HPDE6-E6E7 (cell line): ENCODE measurements around the gene TTLL12.

Experiments used
- DNase-seq: peaks from one replicate; pipeline ENCODE4 v3.0.0; 2011; ENCODE audit warnings: missing footprints; ENCODE audit errors: extremely low spot score

The TTLL12 gene

DNA sequence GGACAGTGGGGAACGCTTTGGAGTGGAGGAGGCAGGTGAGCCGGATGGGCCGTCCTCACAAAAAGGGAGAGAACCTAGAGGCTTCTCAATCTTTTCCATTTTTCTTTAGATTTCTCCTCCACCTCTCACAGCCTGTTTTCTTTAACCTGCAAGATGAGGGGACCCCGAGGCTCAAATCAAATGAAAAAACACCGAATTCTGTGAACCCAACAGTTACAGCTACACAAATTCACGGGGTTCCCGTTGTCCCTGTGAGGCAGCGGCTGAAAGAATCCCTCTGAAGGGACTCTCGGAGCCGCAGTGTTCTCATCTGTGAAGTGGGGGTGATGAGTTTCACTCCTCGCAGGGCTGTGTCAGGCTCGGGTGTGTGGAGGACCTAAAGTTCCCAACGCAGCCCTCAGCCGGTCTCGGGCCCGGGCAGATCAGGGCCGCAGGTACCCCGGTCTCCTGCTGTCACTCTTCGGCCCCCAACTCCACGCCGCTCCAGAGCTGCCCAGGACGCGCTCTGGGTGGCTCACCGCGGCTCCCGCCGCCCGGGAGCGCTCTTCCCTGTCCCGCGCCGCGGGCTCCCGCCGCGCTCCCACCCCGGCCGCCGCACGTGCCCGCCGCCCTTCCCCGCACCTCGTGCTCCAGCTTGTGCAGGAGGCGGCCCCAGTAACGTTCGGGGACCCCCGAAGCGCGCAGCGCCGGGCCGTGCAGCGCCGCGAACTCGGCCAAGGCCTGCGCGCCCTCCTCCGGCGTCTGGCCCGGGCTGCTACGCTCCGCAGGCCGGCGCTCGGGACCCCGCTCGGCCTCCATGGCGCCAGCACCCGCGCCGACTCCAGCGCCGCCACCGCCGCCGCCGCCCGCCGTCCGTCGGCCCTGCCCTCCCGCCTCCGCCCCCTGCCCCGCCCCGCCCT is at the start of gene TTLL12:
Gene TTLL12, minus strand, starts transcription at position 863 of the 899 bp plus-strand sequence. Its CDS starts 65 bp downstream, at position 798.
- DNase-seq, result no peak

DNA sequence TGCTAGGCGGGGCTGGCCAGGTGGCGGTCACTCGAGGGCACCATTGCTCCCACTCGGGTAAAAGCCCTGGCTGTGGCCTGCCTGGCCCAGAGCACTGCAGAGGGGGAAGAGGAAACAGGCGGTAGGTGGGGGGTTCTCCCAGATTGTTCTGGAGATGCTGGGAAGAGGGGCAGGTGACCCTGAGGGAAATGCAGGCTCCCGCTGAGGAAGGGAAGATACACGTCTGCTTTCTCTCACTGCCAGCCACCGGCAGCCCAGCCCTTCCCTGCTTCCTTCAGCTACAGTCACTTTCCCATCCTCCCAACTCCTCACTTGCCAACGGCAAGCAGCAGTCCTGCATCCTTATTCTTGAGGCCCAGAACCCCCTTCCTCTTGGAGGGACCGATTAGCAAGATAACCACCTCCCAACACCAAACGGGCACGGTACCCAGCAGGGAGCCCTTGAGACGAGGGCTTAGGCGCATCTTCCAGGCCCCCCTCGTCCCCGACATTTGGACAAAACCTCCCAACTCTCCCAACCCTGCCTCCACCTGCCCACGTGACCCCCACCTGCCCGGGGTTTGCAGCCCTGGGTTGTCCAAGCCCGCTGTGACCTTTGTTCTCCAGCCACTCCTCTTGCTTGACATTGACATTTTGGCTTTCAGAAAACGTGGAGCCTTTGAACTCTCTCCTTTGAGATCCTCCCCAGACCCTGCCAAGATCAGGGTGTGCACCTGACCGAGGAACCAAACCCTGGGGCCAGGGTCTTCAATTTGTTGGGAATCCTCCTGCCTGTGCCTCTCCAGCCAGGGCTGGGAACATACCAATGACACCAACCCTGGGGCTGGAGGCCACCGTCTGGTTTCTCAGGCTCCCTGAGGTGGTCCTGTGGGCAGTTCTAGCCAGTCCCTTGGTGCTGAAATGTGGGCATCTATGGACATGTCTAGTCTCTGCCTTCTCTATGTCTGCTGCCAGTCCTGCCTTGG is 48.8 kb upstream of the TTLL12 start:
- DNase-seq, result no peak

DNA sequence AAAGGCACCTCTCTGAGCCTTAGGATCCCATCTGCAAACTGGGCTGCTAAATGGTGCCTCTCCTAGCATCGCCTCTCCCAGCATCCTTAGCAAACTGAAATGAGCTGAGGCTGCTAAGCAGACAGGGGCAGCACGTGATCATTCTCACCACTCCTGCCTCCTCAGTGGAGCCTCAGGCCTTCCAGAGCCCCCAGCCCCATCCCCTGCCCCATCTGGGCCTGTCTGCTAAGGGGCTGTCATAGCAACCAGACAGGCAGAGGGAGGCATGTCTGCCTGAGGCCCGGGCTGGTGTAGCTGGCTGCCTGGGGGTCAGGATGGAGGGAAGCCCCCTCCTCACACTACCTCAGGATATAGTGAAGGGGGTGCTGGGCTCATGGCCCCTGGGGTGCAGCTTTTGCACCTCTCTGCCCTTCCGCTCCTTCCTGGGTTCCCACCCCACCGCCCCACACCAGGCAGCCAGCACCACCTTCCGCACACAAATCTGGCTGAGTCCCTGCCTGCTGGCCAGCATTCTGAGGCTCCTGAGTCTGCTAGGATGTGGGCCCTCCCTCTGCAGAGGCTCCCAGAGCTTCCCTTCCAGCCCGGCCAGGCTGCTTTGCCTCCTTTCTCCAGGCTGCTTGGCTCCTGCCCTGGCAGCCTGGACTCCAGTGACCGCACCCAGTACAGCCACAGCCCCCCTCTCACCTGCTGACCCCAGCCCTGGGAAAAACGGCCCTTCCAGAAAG is 47.5 kb upstream of the TTLL12 start:
- no peak for DNase-seq

DNA sequence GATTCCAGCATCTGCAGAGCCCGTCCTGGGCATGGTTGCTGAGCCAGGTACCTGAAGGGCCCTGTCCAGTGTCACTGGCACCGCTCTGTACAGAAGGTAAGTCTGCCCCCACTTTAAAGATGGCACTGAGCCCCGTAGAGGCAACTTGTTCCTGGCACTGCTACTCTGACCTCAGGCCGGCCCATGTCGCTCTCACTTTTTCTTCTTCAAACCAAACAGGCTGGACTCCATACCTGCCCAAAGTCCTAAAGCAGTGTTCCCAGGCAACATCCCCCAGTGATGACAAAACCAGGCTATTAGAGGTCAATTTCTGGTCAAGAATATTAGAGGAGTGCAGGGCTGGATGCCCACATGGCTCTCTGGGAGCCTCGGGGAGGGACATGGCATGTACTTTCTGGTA is 46.6 kb upstream of the TTLL12 start:
- DNase-seq, result no peak

DNA sequence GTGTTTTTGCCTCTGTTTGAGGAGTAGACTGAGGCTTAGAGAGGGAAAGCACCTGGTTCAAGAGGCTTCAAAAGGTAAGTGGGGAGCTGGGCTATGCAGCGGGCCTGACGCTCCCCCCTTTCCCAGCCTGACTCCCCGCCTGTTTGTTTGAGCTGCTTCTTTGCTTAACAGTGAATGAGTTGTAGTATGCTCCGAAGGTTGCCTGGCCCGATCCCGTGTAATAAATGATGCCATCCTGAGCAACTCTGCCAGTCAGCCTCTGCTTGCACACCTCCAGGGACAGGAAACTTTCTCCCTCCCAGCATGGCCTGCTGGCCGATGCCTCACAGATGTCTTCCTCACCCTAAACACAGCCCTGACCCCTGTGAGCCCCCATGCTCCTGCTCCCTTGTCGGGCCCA is 45.5 kb upstream of the TTLL12 start:
- DNase-seq, result no peak

DNA sequence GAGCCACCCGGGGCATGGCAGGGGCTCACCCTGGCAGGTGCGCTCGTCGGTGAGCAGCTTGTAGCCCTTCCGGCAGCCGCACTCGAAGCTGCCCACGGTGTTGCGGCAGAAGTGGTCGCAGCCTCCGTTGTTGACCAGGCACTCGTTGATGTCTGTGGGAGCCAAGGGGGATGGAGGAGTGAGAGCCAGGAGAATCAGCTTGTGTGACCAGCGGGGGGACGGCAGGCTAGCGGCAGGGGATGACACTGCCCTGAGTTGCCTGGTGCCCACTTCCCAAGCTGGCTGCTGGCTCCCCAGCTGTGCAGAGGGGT is 44.7 kb upstream of the TTLL12 start:
- no peak for DNase-seq

DNA sequence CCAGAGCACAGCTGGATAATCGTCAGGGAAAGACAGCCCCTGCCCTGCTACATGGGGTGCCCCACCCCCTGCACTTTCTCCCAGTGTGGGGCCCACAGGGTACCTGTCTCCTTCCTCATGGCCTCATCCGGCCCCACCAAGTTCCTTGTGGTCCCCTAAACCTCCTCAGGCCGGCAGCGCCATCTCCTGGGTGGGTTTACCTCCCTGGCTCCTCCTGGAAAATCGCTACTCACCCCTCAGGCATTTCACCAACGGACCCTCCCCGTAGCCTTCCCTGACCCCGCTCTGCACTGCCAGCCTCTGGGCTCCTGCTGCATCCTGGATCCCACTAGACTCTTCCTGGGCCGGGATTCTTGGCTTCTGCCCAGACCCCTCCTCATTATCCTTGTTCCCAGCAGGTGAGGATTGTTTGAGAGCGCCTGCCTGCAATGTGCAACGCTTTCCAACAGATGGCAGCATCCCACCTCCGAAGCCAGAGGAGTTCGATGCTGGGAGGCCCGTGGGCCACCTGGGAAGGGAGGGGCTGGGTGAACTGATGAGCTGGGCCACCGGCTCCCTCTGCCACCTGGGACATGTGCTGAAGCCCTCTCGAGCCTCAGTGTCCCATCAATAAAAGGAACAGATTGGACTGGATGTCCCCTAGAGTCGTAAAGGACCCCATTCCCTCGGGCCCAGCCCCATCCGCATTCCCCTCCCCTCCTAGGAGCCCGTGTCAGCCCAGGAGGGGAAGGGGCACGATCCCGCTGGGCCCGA is 44.2 kb upstream of the TTLL12 start:
- peak; percentile 48 for DNase-seq

DNA sequence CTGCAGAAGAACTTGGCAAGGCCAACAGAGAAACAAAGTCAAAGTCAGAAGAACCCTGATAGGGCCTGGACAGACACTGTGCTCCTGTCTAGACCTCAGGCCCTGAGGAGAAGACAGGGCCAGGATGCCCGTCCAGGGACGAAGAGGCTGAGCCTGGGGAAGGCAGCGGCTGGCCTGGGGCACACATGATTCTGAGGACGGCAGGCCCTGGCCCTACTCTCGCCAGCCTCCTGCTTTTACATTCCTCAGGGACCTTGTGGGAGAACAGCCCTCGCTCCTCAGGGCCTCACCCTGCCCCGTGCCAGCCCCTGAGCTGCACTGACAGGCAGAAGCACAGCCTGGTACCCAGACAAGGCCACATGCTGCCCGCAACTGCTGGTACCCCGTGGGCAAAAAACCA is 43.6 kb upstream of the TTLL12 start:
- no peak for DNase-seq

DNA sequence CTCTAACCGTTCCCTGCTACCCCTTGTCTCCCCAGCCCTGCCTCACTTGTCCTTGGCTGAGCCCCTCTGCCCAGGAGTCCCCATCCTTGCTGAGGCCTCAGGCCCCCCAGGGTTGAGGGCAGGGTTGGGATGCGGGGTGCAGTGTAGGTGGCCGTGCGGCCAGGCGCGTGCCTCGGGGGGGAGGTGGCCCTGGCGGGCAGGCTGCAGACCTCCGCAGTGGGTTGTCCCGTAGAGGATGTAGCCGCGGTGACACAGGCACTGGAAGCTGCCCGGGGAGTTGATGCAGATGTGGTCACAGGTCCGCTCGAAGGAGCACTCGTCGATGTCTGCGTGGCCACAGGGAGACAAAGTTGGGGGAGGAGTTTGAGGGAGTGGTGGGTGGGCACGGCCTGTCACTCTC is 41.9 kb upstream of the TTLL12 start:
- DNase-seq, result no peak

DNA sequence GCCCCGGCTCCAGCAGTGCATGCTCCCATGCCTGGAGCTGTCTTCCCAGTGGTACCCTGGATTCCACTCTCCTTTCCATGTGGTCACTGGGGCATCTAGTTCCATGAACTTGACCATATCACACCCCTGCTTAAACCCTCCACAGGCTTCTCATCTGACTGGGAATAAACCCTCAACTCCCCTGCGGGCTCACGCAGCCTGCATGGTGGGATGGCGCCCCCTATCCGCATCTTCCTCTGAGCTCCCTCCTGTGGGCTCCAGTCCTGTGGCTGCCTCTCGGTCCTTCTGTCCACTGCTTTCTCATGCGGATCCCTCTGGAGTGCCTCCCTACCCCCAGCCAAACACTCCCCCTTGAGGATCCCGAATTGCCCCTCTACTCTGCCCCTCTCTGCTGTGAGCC is 41.4 kb upstream of the TTLL12 start:
- no peak for DNase-seq

DNA sequence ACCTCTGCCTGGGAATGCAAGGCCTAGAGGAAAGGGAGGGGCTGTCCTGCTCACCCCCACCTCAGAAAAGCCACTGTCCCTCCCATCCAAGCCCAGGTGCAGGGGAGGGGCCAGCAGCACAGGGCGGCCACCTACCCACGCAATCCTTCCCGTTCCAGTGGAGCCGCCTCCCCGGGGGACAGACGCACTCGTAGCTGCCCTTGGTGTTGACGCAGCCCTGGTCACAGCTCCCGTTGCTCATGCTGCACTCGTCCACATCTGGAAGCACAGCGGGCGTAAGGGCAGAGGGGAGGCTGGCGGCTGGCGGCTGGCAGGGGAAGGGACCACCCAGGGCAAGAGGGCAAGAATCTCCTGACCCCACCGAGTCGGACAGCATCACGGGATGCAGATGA is 40.3 kb upstream of the TTLL12 start:
- DNase-seq, result no peak

DNA sequence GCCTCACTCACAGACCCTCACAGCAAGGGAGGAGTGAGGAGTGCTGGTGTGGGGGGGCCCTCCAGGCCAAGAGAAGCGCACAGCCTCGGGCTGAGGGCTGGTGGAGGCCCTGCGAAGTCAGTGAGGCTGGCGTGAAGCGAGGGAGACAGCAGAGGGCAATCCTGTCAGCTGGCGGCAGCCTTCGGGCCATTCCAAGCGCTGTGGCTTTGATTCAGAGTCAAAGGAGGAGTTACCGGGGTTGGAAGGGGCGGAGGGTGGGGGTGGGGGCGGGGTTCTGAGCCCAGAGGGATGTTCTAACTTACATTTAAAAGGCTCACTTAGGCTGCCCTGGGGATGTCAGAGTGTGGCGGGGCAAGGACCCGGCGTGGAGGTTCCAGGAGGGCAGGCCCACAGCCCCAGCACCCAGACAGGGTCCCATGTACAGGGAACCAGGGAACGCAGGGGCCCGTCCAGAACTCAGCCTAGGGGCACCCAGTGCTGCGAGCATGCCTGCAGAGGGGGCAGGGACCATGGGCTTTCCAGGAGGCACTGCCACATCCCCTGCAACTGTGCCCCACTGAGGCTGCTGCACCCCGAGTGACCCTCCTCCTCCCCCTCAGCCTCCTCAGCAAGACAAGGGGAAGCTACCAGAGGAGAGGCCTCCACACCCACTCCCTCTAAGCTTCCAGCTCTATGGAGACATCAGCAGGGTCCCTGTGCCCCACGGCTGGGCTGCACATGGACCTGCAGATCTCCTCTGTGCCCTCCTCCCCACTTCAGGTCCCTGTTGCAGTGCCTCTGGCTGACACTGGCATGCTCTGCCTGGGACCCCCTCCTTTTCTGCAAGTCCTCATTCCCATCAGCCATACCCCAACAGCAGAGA is 39.7 kb upstream of the TTLL12 start:
- no peak for DNase-seq

DNA sequence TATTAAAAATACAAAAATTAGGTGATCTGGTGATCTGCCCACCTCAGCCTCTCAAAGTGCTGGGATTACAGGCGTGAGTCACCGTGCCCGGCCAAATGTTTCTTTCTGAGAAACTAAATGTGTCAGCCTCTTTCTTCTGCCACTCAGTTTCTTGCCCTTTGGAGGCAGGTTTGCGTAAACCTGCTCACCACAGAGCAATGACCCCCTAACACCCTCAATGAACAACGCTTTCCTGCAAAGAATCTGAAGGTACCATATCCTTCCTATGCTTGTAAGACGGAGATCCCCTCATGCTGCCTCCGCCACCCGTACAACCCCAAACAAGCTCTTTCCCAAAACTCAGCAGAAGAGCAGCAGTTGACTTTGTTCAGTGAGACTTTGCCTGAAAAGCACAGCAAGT is 38.7 kb upstream of the TTLL12 start:
- DNase-seq, result no peak

DNA sequence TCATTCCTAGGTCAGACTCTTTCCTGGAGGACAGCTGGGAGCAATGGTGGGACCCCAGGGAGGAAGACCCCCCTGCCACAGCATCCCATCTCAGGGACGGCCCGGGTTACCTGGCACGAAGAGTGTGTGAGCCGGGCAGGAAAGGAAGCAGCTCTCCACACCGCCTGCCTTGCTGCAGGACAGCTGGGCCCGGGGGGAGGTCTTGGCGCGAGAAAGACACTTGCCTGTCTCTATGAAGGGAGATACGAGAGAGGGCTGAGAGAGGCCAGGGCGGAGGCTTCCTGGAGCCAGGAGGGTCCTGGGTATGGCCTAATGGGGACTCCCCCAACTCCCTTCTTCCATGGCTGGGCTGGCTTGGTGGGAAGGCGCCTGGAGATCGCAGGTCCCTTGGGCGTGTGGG is 36.1 kb upstream of the TTLL12 start:
- DNase-seq, result no peak

DNA sequence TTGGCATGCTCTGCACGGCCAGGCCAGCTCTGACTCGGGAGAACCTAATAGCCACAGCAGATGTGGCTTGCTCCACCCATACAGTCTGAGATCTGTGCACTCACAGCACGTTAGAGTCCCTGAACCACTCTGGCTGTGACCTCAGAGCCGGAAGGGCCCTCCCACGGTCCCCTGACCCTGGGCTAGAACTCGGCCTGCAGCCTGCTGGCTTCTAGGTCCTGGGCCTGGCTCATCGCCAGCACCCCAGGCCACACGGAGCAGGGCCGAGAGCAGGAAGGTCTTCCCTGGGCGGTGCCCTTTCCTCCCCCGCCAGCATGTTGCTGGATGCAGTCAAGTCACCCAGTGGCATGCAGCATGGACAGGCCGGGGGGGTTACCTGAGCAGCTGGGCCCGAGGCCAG is 35.3 kb upstream of the TTLL12 start:
- no peak for DNase-seq

DNA sequence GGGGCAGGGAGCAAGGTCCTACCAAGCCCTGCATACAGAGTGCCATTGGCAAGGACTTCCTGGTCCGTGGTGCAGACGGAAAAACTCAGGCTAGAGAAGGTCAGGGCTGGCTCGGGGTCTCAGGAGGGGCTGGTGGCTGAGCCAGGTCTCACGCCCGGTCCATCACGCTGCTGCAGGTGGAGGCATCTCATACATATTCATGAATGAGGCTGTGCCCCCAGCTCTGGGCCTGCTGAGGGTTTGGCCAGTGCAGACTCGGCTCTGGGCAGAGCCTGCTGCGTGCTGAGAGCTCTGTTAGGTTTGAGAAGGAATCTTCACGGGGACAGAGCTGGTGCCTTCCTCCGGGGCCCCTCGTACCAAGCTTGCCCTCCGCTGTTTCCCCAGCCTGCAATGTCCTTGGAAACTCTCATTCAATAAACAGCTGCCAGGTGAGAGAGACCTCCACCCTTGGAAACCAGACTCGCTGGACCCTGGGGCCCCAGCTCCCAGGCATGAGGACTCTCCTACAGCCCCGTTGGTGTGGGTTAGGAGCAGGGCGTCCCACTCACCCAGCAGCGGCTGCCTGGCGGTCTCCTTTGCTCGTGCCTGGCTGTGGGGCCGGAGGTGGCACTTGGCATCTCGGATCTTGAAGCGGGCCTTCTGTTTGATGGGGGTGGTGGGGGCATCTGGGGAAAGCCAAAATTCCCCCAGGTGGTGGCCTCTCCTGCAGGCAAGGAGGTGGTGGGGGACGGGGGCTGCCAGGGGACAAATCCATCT is 33.9 kb upstream of the TTLL12 start:
- DNase-seq, result no peak

DNA sequence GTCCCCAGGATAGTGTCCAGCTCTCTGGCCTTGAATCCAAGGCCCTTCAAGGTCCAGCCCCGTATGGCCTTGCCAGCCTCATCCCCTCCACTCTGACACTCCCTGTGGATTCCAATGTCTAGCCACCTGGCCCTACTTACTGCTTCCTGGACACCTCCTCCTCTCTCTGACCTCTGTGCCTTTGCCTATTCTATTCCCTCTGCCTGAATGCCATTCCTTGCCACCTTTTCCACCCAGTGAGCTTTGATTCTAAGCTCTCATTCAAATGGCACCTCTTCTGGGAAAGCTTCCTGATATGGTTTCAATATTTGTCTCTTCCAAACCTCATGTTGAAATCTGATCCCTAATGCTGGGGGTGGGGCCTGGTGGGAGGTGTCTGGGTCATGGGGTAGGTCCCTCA is 31.9 kb upstream of the TTLL12 start:
- no peak for DNase-seq

DNA sequence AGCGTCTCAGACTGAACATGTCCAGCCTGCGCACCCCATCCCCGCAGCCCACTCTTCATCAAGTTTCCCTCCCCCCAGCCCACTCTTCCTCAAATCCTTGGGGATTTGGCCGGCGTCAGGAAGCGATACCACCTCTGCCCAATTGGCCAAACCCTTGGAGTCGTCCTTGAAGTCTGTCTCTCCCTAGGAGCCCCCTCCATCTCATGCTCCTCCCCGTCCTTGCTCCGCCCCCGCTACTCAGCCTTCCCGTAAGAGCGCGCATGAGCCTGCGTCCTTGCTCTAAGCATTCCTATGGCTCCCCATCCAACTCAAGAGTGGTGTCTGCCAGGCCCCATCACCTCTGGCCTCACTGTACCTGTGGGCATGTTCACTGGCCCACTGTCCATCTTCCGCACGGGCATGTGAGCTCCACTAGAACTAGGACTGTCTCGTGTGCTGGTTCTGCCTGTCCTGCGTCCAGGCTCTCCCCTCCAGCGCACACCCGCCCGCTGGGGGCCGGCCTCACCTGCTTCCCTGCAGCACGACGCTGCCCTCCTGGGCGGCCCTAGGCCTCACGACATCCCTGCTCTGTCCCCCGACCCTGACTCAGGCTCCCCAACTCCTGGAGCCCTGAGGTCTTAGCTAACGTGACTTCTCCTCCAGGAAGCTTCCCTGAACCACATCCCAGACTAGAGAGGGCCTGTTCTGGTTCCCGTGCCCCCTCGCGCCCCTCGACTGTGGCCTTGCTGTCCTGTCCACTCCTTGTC is 30.5 kb upstream of the TTLL12 start:
- DNase-seq, result no peak

DNA sequence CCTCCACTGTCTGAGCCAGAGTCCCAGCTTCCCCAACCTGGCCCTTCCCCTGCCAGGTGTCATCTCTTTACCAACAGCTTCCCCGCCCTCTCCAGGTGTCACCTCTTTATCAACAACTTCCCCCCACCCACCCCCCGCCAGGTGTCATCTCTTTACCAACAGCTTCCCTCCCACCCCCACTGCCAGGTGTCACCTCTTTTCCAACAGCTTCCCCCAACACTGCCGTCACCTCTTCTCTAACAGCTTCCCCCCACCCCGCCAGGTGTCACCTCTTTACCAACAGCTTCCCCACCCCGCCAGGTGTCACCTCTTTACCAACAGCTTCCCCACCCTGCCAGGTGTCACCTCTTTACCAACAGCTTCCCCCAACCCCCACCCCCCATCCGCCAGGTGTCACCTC is 29.8 kb upstream of the TTLL12 start:
- DNase-seq, result no peak
